Lung microvascular endothelial cell (primary cell): ENCODE results near the gene P4HB. TPM values are rescaled to one million over a fixed set of nuclear protein-coding genes. Genes with fewer than 3 reads are reported as not detected.

Experiments used
- DNase-seq, 2 donors: peaks; one replicate each; pipeline versions ENCODE4 v3.0.0 to v3.0.0-alpha.2; 2010; ENCODE audit warnings: low read depth in 2 of 2
- total RNA-seq: library from RNA; depleted of rRNA; stranded (reverse); fragments of >200 nt; gene quantifications from 2 replicates; pipeline ENCODE4 v1.2.1, GENCODE V29; 2014

The P4HB gene
- total RNA-seq: 504 and 688 TPM in 2 replicates

GRCh38 chr17:81859906-81860755, at the start of gene P4HB:
TSS of gene P4HB (minus strand) at chr17:81860535. CDS start at chr17:81860471, 64 bp downstream.
- peak; percentile 38 to 39 for DNase-seq

- no peak for DNase-seq
Observed at GRCh38 chr17:81909231-81909630, 48.9 kb upstream of the P4HB start.

- no peak for DNase-seq
Observed at GRCh38 chr17:81908793-81909192, 48.5 kb upstream of the P4HB start.

GRCh38 chr17:81907219-81908145, 47.1 kb upstream of the P4HB start:
- DNase-seq: no peak

- DNase-seq: no peak
Observed at GRCh38 chr17:81906476-81907218, 46.3 kb upstream of the P4HB start.

GRCh38 chr17:81905993-81906392, 45.7 kb upstream of the P4HB start:
- DNase-seq: no peak

- DNase-seq: no peak
Observed at GRCh38 chr17:81905424-81905875, 45.1 kb upstream of the P4HB start.

GRCh38 chr17:81904600-81905423, 44.5 kb upstream of the P4HB start:
- DNase-seq: no peak

GRCh38 chr17:81903896-81904599, 43.7 kb upstream of the P4HB start:
- no peak for DNase-seq

GRCh38 chr17:81903415-81903831, 43.1 kb upstream of the P4HB start:
- no peak for DNase-seq

GRCh38 chr17:81902653-81903414, 42.5 kb upstream of the P4HB start:
- DNase-seq: no peak

- peak; percentile 11 to 51 for DNase-seq
Observed at GRCh38 chr17:81902023-81902652, 41.8 kb upstream of the P4HB start, which contains the start of gene NPB. TSS of gene NPB (plus strand) at chr17:81902238. CDS start at chr17:81902278, 40 bp downstream.

- DNase-seq: no peak
Observed at GRCh38 chr17:81901167-81902022, 41.1 kb upstream of the P4HB start.

GRCh38 chr17:81900181-81900820, 40.0 kb upstream of the P4HB start:
- DNase-seq: no peak

GRCh38 chr17:81899514-81900166, 39.3 kb upstream of the P4HB start:
- no peak for DNase-seq

GRCh38 chr17:81898885-81899284, 38.5 kb upstream of the P4HB start:
- no peak for DNase-seq
